ENCODE results near the gene ZGPAT.

- TF ChIP-seq CTCF (IDR thresholded peaks at IDR 0.05; ENCODE audit: low read depth, low read length) (no peak), EZH2phosphoT487 (IDR thresholded peaks at IDR 0.05; ENCODE audit: low read depth) (no peak)
These were observed 37.0 kb downstream of the ZGPAT start for GRCh38 chr20:63744574-63745423.
